Keratinocyte (primary cell): ENCODE measurements around the gene QSOX1. TPM values are rescaled to one million over a fixed set of nuclear protein-coding genes. Genes with fewer than 3 reads are reported as not detected.

Experiments
- DNase-seq: peaks from one replicate; pipeline ENCODE4 v3.0.0-alpha.2; 2011; ENCODE audit warnings: low read depth, missing footprints, low spot score
- FAIRE-seq: peaks from 2 replicates; lab custom pipeline; 2011; peaks lifted over from hg19 to GRCh38; lab: Jason Lieb, UNC
- H2AFZ ChIP-seq: 2 replicates; pipeline ENCODE4 v1.6.0; 2012; ENCODE audit warnings: low read length, control low read depth, inconsistent platforms; ENCODE audit not compliant: control insufficient read depth
- H3K27ac ChIP-seq: 2 replicates; pipeline ENCODE4 v1.5.1; 2011; ENCODE audit warnings: low read length; ENCODE audit not compliant: control insufficient read depth, insufficient read depth
- H3K27me3 ChIP-seq: 3 replicates; pipeline ENCODE4 v1.6.0; 2011; ENCODE audit warnings: low read length; ENCODE audit not compliant: control insufficient read depth, insufficient read depth; ENCODE audit errors: extremely low read depth
- H3K36me3 ChIP-seq, 2 experiments: 2 replicates in 1 of 2; 3 replicates in 1 of 2; pipeline ENCODE4 v1.5.1; 2011; ENCODE audit warnings: low read length in 2 of 2, mild to moderate bottlenecking in 1 of 2; ENCODE audit not compliant: control insufficient read depth in 2 of 2, insufficient read depth in 2 of 2; ENCODE audit errors: extremely low read depth in 1 of 2
- H3K4me1 ChIP-seq: 3 replicates; pipeline ENCODE4 v1.5.1; 2011; ENCODE audit warnings: low read length; ENCODE audit not compliant: control insufficient read depth, insufficient read depth; ENCODE audit errors: extremely low read depth
- H3K4me2 ChIP-seq: 3 replicates; pipeline ENCODE4 v1.6.0; 2011; ENCODE audit warnings: low read depth, low read length; ENCODE audit not compliant: control insufficient read depth, insufficient read depth; ENCODE audit errors: extremely low read depth
- H3K4me3 ChIP-seq, 3 experiments: fragments of 200-600 bp in 1 of 3; sonication (generic) in 1 of 3; 2 replicates in 2 of 3; 3 replicates in 1 of 3; pipeline ENCODE4 v1.5.1; 2011 to 2016; ENCODE audit warnings: low read length in 3 of 3, mild to moderate bottlenecking in 3 of 3, control low read depth in 2 of 3, inconsistent platforms in 1 of 3, low read depth in 1 of 3, mixed read lengths in 1 of 3, mixed run types in 1 of 3, moderate library complexity in 1 of 3; ENCODE audit not compliant: control insufficient read depth in 2 of 3, insufficient read depth in 2 of 3; ENCODE audit errors: extremely low read depth in 1 of 3
- H3K79me2 ChIP-seq: 2 replicates; pipeline ENCODE4 v1.6.0; 2012; ENCODE audit warnings: low read length; ENCODE audit not compliant: control insufficient read depth, insufficient read depth
- H3K9ac ChIP-seq: 3 replicates; pipeline ENCODE4 v1.6.0; 2011; ENCODE audit warnings: low read length; ENCODE audit not compliant: control insufficient read depth, insufficient read depth; ENCODE audit errors: extremely low read depth
- H3K9me1 ChIP-seq: 3 replicates; pipeline ENCODE4 v1.6.0; 2011; ENCODE audit warnings: low read length; ENCODE audit not compliant: control insufficient read depth, insufficient read depth; ENCODE audit errors: extremely low read depth
- H3K9me3 ChIP-seq: 2 replicates; pipeline ENCODE4 v1.5.1; 2012; ENCODE audit warnings: low read depth, low read length; ENCODE audit not compliant: control insufficient read depth
- H4K20me1 ChIP-seq: 3 replicates; pipeline ENCODE4 v1.6.0; 2011; ENCODE audit warnings: low read length; ENCODE audit not compliant: control insufficient read depth, insufficient read depth; ENCODE audit errors: extremely low read depth
- EZH2 ChIP-seq: IDR thresholded peaks from one replicate; pipeline ENCODE4 v1.6.1; 2012; ENCODE audit warnings: inconsistent platforms, mild to moderate bottlenecking, low read length, moderate library complexity
- dilution Hi-C: fragments of 300-500 bp; cut with MboI; formaldehyde crosslinking; loops from one replicate; pipeline ENCODE4 v1.7.0; 2020; ENCODE audit warnings: low sequenced_read_pairs; ENCODE audit not compliant: extremely low pct_ligation_motif_present
- polyA plus RNA-seq, 5 experiments: library from polyadenylated mRNA; depleted of rRNA in 3 of 5; stranded (reverse) in 3 of 5; stranded (forward) in 1 of 5; unstranded in 1 of 5; fragments of >200 nt; gene quantifications; 1 replicate in 1 of 5; 2 replicates in 3 of 5; 3 replicates in 1 of 5; pipeline versions ENCODE4 v1.2.1 to v1.2.3, GENCODE V29; 2011 to 2012; ENCODE audit warnings: missing spikeins in 2 of 5, low read depth in 1 of 5, low replicate concordance in 1 of 5
- TF ChIP-seq, protein P1 (sequence below), 3 experiments: IDR thresholded peaks in 1 of 3; conservative IDR thresholded peaks in 1 of 3; optimal IDR thresholded peaks in 1 of 3; 2 replicates in 2 of 3; 3 replicates in 1 of 3; pipeline versions ENCODE3 to v1.5.1; 2011; ENCODE audit warnings: low read length in 3 of 3, mild to moderate bottlenecking in 3 of 3, moderate library complexity in 2 of 3, control low read depth in 1 of 3, inconsistent platforms in 1 of 3; ENCODE audit not compliant: insufficient read depth in 2 of 3; ENCODE audit errors: extremely low read depth in 1 of 3

The QSOX1 gene
- polyA plus RNA-seq, 1 donor (not counting 4 experiments of a cell fraction or from before 2014, with no cell fraction given), result 57.6 TPM

DNA sequence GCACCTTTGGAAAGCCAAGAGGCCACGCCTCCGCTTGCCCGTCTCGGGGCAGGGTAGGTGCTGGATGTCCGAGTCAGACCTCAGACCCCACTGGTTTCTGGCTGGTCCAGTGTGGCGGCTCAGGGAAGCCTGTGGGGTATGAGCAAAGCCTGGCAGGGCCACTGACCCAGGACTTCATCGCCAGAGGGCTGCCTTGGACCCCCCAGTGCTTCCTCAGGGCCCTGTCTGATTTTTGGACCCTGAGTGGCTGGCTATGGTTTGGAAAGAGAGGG, 95.8 kb downstream of the QSOX1 start:
- Histone ChIP-seq H3K36me3 (no peaks in the 10 kb centered on the region), H3K4me2 (no peak overlapping the region), H3K9me1 (no peaks in the 10 kb centered on the region), H3K4me3 (no peak overlapping the region), H3K9ac (no peak overlapping the region), H4K20me1 (no peaks in the 10 kb centered on the region), H3K79me2 (no peaks in the 10 kb centered on the region), H2AFZ (no peak overlapping the region), H3K27ac (no peak overlapping the region), H3K9me3 (no peaks in the 10 kb centered on the region), H3K27me3 (peaks cover 9% of the 10 kb centered on the region), H3K4me1 (no peaks in the 10 kb centered on the region)
- no peak for TF ChIP-seq EZH2
- TF ChIP-seq, protein P1, sequence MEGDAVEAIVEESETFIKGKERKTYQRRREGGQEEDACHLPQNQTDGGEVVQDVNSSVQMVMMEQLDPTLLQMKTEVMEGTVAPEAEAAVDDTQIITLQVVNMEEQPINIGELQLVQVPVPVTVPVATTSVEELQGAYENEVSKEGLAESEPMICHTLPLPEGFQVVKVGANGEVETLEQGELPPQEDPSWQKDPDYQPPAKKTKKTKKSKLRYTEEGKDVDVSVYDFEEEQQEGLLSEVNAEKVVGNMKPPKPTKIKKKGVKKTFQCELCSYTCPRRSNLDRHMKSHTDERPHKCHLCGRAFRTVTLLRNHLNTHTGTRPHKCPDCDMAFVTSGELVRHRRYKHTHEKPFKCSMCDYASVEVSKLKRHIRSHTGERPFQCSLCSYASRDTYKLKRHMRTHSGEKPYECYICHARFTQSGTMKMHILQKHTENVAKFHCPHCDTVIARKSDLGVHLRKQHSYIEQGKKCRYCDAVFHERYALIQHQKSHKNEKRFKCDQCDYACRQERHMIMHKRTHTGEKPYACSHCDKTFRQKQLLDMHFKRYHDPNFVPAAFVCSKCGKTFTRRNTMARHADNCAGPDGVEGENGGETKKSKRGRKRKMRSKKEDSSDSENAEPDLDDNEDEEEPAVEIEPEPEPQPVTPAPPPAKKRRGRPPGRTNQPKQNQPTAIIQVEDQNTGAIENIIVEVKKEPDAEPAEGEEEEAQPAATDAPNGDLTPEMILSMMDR (optimal IDR thresholded peaks at IDR 0.05 in 1 of 3, IDR thresholded peaks at IDR 0.05 in 1 of 3, conservative IDR thresholded peaks at IDR 0.05 in 1 of 3; ENCODE audit: extremely low read depth in 1 of 3, insufficient read depth in 2 of 3, low read length in 3 of 3), result no peak
- no peak for FAIRE-seq
- dilution Hi-C loops, result no loop called here
- no peak for DNase-seq

DNA sequence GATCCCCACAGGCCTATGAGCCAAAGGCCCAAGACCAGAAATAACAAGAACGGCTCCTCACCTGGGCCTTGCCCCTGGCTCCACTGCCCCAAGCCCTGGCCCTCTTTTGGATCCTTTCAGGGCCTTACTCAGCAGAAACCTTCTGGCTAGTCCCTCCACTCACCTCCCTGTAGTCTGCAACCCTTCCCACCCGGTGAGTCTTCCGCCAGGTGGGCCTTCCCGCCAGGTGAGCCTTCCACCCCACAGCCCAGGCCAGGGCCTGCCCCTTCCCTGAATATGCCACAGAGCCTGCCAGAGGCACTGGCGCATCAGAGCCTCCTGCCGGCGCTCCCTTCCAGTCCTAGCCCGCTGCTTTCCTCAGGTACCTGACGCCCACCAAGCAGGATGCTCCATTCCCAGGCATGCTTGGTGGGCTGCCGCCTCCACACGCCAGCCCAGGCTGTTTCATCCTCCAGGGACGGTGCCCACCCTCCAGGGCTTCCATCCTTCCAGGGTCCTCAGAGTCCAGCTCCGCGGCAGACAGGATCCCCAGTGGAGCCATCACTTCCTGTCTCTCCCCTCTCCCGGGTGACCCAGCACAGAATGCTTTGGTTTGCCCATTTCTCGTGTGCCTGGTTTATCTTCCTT, 96.3 kb downstream of the QSOX1 start:
- Histone ChIP-seq H3K27ac (no peak overlapping the region), H3K4me1 (no peaks in the 10 kb centered on the region), H3K4me2 (no peak overlapping the region), H4K20me1 (no peaks in the 10 kb centered on the region), H3K9me1 (no peaks in the 10 kb centered on the region), H3K36me3 (no peaks in the 10 kb centered on the region), H3K27me3 (peaks cover 9% of the 10 kb centered on the region), H3K9me3 (no peaks in the 10 kb centered on the region), H3K4me3 (no peak overlapping the region), H2AFZ (no peak overlapping the region), H3K79me2 (no peaks in the 10 kb centered on the region), H3K9ac (no peak overlapping the region)
- TF ChIP-seq, protein P1 (optimal IDR thresholded peaks at IDR 0.05 in 1 of 3, IDR thresholded peaks at IDR 0.05 in 1 of 3, conservative IDR thresholded peaks at IDR 0.05 in 1 of 3; ENCODE audit: extremely low read depth in 1 of 3, insufficient read depth in 2 of 3, low read length in 3 of 3), result no peak
- no peak for TF ChIP-seq EZH2
- dilution Hi-C loops, result no loop called here
- DNase-seq (no peak), FAIRE-seq (no peak)
